Skin of body (tissue), 2 donors: ENCODE measurements around the gene SLC25A24. TPM values are rescaled to one million over a fixed set of nuclear protein-coding genes. Genes with fewer than 3 reads are reported as not detected.
"Not testable (repeated sequence)": the region's sequence is repeated elsewhere in the genome, so short reads cannot be mapped to it uniquely, and the experiment has no call there.

ENCODE experiments used
- DNase-seq: peaks from one replicate; lab custom pipeline; 2025; lab: John Stamatoyannopoulos, UW
- total RNA-seq: library from RNA; depleted of rRNA; stranded (reverse); fragments of >200 nt; gene quantifications from one replicate; pipeline ENCODE4 v1.2.3, GENCODE V29; 2014

SLC25A24 gene
- total RNA-seq, 1 donor from 2014 or later, result 40.4 TPM

GRCh38 chr1:108140177-108140576 lies 60.0 kb downstream of the SLC25A24 start:
- no peak for DNase-seq

GRCh38 chr1:108139555-108139954 lies 60.6 kb downstream of the SLC25A24 start:
- DNase-seq, result not testable (repeated sequence)

- not testable (repeated sequence) for DNase-seq
Measured at GRCh38 chr1:108133148-108133547, 67.0 kb downstream of the SLC25A24 start.

- DNase-seq, result not testable (repeated sequence)
Measured at GRCh38 chr1:108132367-108132766, 67.8 kb downstream of the SLC25A24 start.

- DNase-seq, result not testable (repeated sequence)
Measured at GRCh38 chr1:108131281-108131680, 68.9 kb downstream of the SLC25A24 start.

- DNase-seq, result no peak
Measured at GRCh38 chr1:108130794-108131193, 69.3 kb downstream of the SLC25A24 start.

GRCh38 chr1:108129999-108130398 lies 70.1 kb downstream of the SLC25A24 start:
- no peak for DNase-seq

- DNase-seq, result peak; percentile 55
Measured at GRCh38 chr1:108125312-108126138, 74.6 kb downstream of the SLC25A24 start.

- DNase-seq, result no peak
Measured at GRCh38 chr1:108124622-108125311, 75.4 kb downstream of the SLC25A24 start.

GRCh38 chr1:108124023-108124422 lies 76.1 kb downstream of the SLC25A24 start:
- DNase-seq, result no peak

GRCh38 chr1:108121358-108122143 lies 78.6 kb downstream of the SLC25A24 start:
- no peak for DNase-seq

GRCh38 chr1:108120163-108120562 lies 80.0 kb downstream of the SLC25A24 start:
- no peak for DNase-seq

GRCh38 chr1:108119500-108119899 lies 80.6 kb downstream of the SLC25A24 start:
- DNase-seq, result no peak

GRCh38 chr1:108117945-108118902 lies 81.9 kb downstream of the SLC25A24 start:
- DNase-seq, result no peak

GRCh38 chr1:108117237-108117636 lies 82.9 kb downstream of the SLC25A24 start:
- DNase-seq, result no peak

- DNase-seq, result no peak
Measured at GRCh38 chr1:108114033-108114599, 86.0 kb downstream of the SLC25A24 start.

- no peak for DNase-seq
Measured at GRCh38 chr1:108113496-108113895, 86.6 kb downstream of the SLC25A24 start.

GRCh38 chr1:108109295-108109973 lies 90.7 kb downstream of the SLC25A24 start:
- DNase-seq, result no peak

- DNase-seq, result no peak
Measured at GRCh38 chr1:108108119-108108518, 92.0 kb downstream of the SLC25A24 start.

- no peak for DNase-seq
Measured at GRCh38 chr1:108107658-108108057, 92.5 kb downstream of the SLC25A24 start.
